GM12891 (cell line): ENCODE data around the gene PPDPF.
A peak's percentile ranks its signal among the peaks of the same experiment; 100 is the strongest.

Source experiments
- DNase-seq: peaks from one replicate; pipeline ENCODE4 v3.0.0; 2011; ENCODE audit warnings: low spot score; ENCODE audit not compliant: insufficient read length
- FAIRE-seq: peaks from 2 replicates; lab custom pipeline; 2011; peaks lifted over from hg19 to GRCh38; lab: Jason Lieb, UNC
- PAX5 ChIP-seq: IDR thresholded peaks from 2 replicates; pipeline ENCODE4 v1.6.1; 2011; ENCODE audit warnings: low read length, moderate library complexity, mild to moderate bottlenecking; ENCODE audit not compliant: insufficient read depth, severe bottlenecking
- POLR2A ChIP-seq: IDR thresholded peaks from 2 replicates; pipeline ENCODE4 v1.6.1; 2011; ENCODE audit warnings: low read depth, low read length, control low read depth
- POLR2AphosphoS5 ChIP-seq: IDR thresholded peaks from 2 replicates; pipeline ENCODE4 v1.6.1; 2011; ENCODE audit warnings: low read depth, low read length, control low read depth
- POU2F2 ChIP-seq: IDR thresholded peaks from 2 replicates; pipeline ENCODE4 v1.6.1; 2011; ENCODE audit warnings: low read depth, mild to moderate bottlenecking, control low read depth, low read length, moderate library complexity
- SPI1 ChIP-seq: IDR thresholded peaks from 2 replicates; pipeline ENCODE4 v1.6.1; 2011; ENCODE audit warnings: low read depth, low read length, control low read depth
- TAF1 ChIP-seq: IDR thresholded peaks from 2 replicates; pipeline ENCODE4 v1.6.1; 2011; ENCODE audit warnings: low read depth, low read length, control low read depth

The PPDPF gene

DNA sequence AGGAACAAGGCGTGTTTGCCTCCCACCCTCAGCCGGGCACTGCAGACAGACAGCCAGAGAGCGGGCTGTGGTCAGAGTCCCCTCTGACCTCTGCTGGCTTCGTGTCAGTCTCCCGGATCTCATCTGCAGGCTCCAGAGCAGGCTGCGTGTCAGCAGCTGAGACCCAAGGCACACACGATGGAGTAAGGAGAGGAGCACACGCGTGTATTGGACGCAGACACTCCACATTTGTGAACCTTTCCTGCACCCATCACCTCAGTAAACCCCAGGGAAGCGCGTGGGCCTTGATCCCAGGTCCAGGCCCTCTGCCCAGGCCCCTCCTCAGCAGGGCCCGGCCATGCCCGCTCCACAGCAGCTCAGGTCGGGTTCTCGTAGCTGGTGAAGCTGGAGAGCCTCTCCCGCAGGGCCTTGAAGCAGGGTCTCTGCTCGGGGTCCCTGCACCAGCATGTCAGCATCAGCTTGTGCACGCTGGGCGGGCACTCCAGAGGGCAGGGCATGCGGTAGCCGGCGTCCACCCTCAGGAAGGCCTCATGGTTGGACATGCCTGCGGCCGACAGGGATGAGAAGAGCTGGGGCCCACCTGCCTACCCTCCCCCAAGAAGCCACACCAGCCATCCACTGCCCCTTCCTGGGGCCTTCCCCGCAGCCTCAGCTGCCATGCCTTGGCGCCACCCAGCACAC lies 8.8 kb downstream of the PPDPF start:
- FAIRE-seq (no peak), DNase-seq (no peak)
- TF ChIP-seq TAF1 (no peak), SPI1 (no peak)

DNA sequence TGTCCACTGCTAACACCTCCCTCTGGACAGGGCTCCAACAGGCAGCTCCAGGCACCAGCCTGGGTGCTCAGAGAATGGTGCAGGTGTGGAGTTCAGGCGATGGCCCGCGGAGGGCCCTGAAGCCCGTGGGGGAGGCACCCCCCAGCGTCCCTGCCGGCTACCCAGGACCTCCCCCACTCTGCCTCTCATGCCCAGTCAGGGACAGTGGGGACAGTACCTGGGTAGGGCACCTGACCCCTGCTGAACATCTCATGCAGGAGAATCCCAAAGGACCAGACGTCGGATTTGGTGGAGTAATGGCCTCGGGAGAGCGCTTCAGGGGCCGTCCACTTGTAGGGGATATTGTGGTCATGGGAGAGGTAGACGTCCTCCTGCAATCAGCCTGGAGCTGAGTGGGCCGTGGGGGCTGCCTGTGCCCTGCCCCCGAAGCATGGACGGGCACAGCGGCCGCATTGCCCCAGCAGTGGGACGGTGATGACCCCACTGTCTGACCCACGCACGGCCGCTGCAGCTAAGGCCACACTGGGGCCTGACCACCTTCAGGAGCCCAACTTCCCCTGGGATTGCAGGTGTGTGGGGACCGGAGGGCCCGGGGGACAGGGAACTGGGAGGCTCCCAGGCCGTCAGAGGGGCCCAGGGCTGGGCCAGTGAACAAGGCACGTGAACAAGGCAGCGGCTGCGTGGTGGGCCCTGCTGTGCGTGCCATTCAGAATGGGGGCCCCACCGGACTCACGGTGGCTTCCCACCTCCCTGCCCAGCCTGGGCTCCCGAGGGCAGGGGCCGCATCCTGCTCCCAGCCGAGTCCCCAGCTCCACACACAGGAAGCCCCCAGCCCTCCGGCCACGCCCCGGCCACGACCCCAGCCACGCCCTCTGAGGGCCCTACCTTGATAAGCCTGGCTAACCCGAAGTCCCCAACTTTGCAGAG lies 9.6 kb downstream of the PPDPF start:
- TF ChIP-seq SPI1 (no peak), POLR2A (no peak), TAF1 (no peak)
- DNase-seq (no peak), FAIRE-seq (no peak)

DNA sequence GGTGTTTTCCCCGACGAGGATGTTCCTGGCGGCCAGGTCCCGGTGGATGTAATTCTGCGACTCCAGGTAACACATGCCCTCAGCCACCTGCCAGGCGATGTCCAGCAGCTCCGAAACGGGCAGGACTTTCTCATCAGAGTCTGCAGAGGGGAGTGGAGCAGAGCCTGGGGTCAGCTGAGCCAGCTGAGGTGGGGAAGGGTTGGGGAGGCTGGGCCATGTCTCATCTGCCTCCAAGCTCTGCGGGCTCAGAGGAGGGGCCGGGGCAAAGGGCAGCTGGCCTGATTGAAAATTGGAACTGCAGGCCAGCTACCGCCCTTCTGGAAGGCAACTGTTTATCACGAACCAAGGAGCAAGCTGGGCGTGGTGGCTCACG lies 10.2 kb downstream of the PPDPF start:
- FAIRE-seq (no peak), DNase-seq (no peak)
- TF ChIP-seq SPI1 (no peak), POLR2A (no peak), POU2F2 (no peak)

DNA sequence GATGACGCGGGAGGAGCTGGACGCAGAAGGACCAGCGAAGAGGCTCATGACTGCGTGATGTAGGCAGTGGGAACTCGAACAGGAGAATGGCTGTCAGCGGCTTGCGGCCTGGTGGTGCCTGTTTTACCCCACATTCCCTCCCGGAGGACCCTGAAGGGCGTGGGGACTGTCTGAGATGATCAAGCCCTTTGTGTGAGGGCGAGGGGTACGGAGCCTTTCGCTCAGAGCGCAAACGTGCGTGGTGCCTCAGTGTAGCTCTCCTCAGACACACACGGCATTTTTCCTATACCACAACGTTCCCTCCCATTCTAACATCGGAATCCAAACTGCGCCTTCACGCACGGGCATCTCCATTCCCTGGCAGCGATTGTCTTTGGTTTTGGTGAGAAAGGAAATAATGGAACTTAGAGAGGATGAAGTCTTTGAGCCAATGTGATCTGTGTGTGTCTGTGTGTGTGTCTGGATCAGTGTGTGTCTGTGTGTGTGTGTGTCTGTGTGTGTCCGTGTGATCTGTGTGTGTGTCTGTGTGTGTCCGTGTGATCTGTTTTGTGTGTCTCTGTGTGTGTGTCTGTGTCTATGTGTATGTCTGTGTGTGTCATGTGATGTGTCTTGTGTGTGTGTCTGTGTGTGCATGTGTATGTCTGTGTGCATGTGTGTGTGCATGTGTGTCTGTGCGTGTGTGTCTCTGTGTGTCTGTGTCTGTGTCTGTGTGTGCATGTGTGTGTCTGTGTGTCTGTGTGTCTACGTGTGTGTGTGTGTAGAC lies 11.3 kb downstream of the PPDPF start:
- FAIRE-seq: peak; percentile 9

DNA sequence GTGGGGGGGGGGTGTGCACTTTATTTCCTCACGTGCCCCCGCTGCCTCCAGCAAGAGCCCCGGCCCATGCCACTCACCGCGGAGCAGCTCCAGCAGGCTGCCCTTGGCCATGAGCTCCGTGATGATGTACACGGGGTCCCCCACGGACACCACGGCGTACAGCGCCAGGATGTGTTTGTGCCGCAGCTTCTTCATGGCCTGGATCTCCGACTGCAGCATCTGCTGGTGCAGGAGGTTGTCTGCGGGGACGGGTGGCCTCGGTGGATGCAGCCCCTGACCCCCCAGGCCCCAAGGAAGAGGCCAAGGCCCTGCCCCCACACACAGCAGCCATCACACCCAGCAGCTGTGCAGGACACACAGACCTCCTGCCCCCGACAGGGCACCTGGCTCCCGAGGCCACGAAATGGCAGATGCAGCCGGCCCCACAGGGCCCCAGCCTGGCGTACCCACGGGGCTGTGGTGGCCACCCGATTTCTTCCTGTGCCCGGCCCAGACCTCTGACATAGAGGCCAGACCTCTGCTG lies 11.9 kb downstream of the PPDPF start:
- no peak for DNase-seq
- TF ChIP-seq POLR2AphosphoS5 (no peak), SPI1 (no peak), PAX5 (no peak), POU2F2 (no peak), TAF1 (no peak)
- FAIRE-seq: no peak

More for the DNA sequence above, 11.3 kb downstream of the PPDPF start:
- TF ChIP-seq SPI1 (no peak), PAX5 (no peak), TAF1 (no peak), POLR2A (no peak), POLR2AphosphoS5 (no peak), POU2F2 (no peak)
- no peak for DNase-seq

DNA sequence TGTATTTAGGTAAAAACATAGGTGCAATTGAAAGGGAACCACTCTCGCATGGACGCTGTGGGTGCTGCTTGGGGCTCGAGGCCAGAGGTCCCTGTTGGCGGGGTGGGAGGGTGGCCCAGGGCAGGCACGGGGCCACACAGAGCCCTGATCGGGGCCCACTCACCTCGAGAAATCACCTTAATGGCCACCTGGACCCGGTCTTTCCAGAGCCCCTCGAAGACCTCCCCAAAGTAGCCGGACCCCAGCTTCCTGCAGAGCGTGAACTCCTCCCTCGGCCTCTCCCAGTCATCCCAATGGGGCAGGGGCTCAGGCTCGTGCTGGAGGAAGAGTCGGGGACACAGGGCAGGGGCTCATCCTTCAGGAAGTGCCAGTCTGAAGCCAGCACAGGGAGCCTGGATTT lies 12.8 kb downstream of the PPDPF start:
- DNase-seq: no peak
- FAIRE-seq: no peak
- TF ChIP-seq TAF1 (no peak), SPI1 (no peak), PAX5 (no peak), POU2F2 (no peak), POLR2A (no peak), POLR2AphosphoS5 (no peak)

DNA sequence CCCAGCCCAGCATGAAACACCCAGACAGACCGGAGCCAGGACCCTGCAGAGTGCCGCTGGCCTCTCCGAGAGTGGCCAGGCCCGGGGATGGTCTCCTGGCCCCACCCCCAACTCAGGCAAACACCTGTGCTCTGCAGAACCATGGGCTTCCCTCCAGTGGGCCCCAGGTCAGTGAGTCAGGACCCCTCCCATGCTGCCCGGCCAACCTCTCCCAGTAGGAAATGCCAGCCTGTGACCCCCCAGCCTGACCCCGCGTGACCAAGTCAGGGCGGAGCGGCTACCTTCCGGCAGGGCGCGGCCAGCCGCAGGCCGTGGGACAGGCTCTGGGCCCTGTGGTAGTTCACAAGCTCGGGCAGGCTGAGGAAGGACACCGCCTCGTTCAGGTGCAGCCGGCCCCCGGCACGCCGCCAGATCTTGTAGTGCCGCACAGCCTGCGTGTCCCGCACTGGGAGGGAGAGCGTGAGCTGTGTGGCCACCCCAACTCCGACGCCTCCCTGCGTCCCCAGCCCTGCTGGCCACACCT lies 13.4 kb downstream of the PPDPF start:
- DNase-seq: no peak
- no peak for FAIRE-seq
- TF ChIP-seq POLR2A: no peak
- TF ChIP-seq PAX5: no peak
- TF ChIP-seq POLR2AphosphoS5: no peak
- TF ChIP-seq SPI1: no peak
- TF ChIP-seq TAF1: no peak

DNA sequence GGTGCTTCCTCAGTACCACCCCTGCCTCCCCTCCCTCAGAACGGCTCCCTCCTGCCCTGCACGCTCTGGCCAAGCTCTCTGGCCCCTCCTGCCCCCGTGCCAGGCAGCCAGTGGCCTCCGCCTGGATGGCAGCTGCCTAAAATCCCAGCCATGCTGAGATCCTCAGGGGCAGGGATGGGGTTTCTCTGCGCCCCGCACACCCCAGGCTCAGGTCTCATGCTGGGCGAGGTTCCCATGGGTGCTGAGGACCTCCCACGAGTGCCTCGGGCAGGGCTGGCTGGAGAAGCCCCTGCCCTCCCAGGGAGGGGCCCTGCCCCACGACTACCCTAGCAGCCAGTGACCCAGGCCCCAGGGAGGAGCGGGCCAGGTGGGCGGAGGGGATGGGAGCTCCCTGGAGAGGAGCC lies 13.9 kb downstream of the PPDPF start:
- no peak for TF ChIP-seq TAF1
- no peak for TF ChIP-seq SPI1
- FAIRE-seq (no peak), DNase-seq (no peak)

DNA sequence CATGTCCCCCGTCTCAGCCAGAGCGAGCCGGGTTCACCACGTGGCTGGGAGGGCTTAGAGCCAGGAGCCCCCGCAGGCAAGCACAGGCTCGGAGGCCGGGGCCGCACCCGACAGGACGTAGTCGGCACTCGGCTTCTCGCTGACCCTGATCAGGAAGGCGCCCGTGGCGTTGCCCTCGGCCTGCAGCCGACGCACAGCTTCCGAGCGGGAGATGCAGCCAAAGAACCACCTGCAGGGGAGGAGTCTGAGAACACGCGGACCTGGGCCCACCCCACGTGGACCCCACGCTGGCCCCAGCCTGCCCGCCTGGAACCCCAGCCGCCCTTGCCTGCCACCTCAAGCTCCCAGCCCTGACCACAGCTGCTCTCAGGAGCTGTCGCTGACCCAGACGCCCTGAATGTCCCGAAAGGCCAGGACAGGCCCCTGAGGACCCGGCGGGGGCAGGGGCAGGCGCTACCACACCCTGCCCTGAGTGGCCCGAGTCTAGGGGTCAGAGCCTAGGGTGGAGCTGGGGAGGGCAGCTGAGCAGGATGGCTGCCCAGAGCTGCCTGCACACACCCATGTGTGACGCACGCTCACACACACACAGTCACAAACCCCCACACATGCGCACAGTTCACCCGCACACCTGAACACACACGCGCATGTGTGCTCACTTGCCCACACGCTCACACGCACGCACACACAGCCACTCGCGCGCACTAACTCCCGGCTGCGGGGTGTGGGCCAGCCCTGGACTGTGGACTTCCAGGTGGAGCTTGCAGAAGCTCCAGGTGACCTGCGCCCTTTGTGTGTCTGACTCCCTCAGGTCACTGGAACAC lies 14.5 kb downstream of the PPDPF start:
- no peak for DNase-seq
- no peak for TF ChIP-seq PAX5
- TF ChIP-seq POU2F2: no peak
- TF ChIP-seq POLR2AphosphoS5: no peak
- TF ChIP-seq TAF1: no peak
- TF ChIP-seq SPI1: no peak
- TF ChIP-seq POLR2A: no peak
- FAIRE-seq: no peak

DNA sequence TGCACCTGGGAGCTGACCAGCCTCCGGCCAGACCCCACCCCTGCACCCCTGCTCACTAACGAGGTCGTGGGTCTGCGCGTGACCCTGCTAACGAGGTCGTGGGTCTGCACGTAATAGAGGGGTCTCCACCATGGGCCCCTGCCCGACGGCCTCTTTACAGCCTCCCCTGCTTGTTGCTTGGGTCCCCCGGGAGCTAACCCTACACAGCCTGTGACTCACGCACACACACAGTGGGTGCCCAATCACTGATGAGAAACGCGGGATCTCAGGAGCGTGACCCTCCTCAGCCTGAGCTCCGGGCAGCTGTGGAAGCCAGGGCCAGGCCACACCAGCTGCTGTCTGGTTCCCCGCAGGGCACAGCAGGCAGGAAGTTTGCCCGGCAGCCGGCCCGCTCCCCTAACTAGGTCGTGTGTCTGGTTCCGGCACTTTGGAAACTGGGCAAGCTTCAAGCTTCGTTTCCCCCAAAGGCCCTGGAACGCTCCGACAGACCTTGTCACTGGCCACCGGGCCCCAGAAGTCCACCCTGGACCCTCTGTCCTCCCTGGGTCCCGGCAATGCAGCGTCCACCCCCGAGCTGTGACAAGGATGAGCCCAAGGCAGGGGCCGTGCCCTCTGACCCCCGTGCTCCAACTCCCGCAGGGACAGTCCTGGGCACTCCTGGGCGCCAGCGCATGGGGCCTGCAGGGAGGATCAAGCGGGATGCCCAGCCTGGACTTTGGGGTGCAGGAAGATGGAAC lies 15.8 kb downstream of the PPDPF start:
- no peak for DNase-seq

More for the DNA sequence above, 15.8 kb downstream of the PPDPF start:
- TF ChIP-seq PAX5 (no peak), TAF1 (no peak), POLR2AphosphoS5 (no peak), POLR2A (no peak), SPI1 (no peak), POU2F2 (no peak)
- no peak for FAIRE-seq
